CD4-positive, CD25-positive, alpha-beta regulatory T cell (primary cell): ENCODE data around the gene PARVA. TPM values are rescaled to one million over a fixed set of nuclear protein-coding genes. Genes with fewer than 3 reads are reported as not detected.
"Not testable (repeated sequence)": the region's sequence is repeated elsewhere in the genome, so short reads cannot be mapped to it uniquely, and the experiment has no call there.

Experiments
- ATAC-seq, 2 donors: fragments of 150-1000 bp; cut with Tn5 transposase; one replicate each; pipeline ENCODE4 v1.10.0; 2021; ENCODE audit warnings: low read depth in 2 of 2, moderate number of reproducible peaks in 2 of 2, moderate library complexity in 1 of 2
- DNase-seq, 3 donors: peaks; one replicate each; pipeline versions ENCODE4 v3.0.0 to v3.0.0-alpha.2; 2012 to 2022; ENCODE audit warnings: mixed read lengths in 1 of 3
- H3K27ac ChIP-seq: one replicate; pipeline ENCODE4 v1.7.0; 2013; ENCODE audit warnings: mild to moderate bottlenecking, low read length; ENCODE audit not compliant: insufficient read depth, poor library complexity, severe bottlenecking
- H3K27me3 ChIP-seq: one replicate; pipeline ENCODE4 v1.7.0; 2013; ENCODE audit warnings: low read length; ENCODE audit not compliant: control insufficient read depth, insufficient read depth
- H3K36me3 ChIP-seq: one replicate; pipeline ENCODE4 v1.7.0; 2013; ENCODE audit warnings: mild to moderate bottlenecking, low read length, moderate library complexity; ENCODE audit not compliant: control insufficient read depth, insufficient read depth
- H3K4me1 ChIP-seq: 2 replicates; pipeline ENCODE4 v1.7.0; 2013; ENCODE audit warnings: mild to moderate bottlenecking, low read length; ENCODE audit not compliant: insufficient read depth, control insufficient read depth, poor library complexity, severe bottlenecking
- H3K4me3 ChIP-seq: one replicate; pipeline ENCODE4 v1.7.0; 2013; ENCODE audit warnings: low read depth, mild to moderate bottlenecking, low read length, moderate library complexity
- H3K9me3 ChIP-seq, 2 experiments: 1 replicate in 1 of 2; 2 replicates in 1 of 2; pipeline ENCODE4 v1.7.0; 2013; ENCODE audit warnings: low read length in 2 of 2, mild to moderate bottlenecking in 1 of 2, moderate library complexity in 1 of 2; ENCODE audit not compliant: control insufficient read depth in 2 of 2
- H3K27ac Mint-ChIP-seq, 3 donors: one replicate each; pipeline ENCODE4 v1.8.0; 2020 to 2022; ENCODE audit warnings: mild to moderate bottlenecking in 3 of 3, mixed read lengths in 3 of 3, moderate library complexity in 2 of 3
- H3K27me3 Mint-ChIP-seq: one replicate; pipeline ENCODE4 v1.8.0; 2022; ENCODE audit warnings: mild to moderate bottlenecking, mixed read lengths
- H3K36me3 Mint-ChIP-seq: one replicate; pipeline ENCODE4 v1.8.0; 2020; ENCODE audit warnings: mixed read lengths
- H3K4me1 Mint-ChIP-seq, 4 donors: one replicate each; pipeline ENCODE4 v1.8.0; 2020 to 2022; ENCODE audit warnings: mixed read lengths in 4 of 4, mild to moderate bottlenecking in 1 of 4
- H3K4me3 Mint-ChIP-seq, 4 donors: one replicate each; pipeline ENCODE4 v1.8.0; 2020 to 2022; ENCODE audit warnings: mild to moderate bottlenecking in 4 of 4, mixed read lengths in 4 of 4, moderate library complexity in 3 of 4
- H3K9me3 Mint-ChIP-seq, 7 donors: one replicate each; pipeline ENCODE4 v1.8.0; 2020 to 2022; ENCODE audit warnings: mixed read lengths in 7 of 7, mild to moderate bottlenecking in 3 of 7, moderate library complexity in 2 of 7
- polyA plus RNA-seq, 4 donors: library from polyadenylated mRNA; unstranded; fragments of 300-500 nt; fragmentation: Illumina TruSeq; gene quantifications; one replicate each; pipeline ENCODE4 v1.2.3, GENCODE V29; 2021
- total RNA-seq: library from RNA; stranded (reverse); gene quantifications from one replicate; pipeline ENCODE4 v1.2.3, GENCODE V29; 2022

PARVA gene
- total and polyA plus RNA-seq, 5 donors from 2014 or later: 0.09 to 0.31 (median 0.24) TPM; not detected in 1

- H3K27ac Mint-ChIP-seq: peak overlapping the region in 2 of 3 donors; percentile 76 to 91
Measured at GRCh38 chr11:12354750-12355545, 22.4 kb upstream of the PARVA start.

DNA sequence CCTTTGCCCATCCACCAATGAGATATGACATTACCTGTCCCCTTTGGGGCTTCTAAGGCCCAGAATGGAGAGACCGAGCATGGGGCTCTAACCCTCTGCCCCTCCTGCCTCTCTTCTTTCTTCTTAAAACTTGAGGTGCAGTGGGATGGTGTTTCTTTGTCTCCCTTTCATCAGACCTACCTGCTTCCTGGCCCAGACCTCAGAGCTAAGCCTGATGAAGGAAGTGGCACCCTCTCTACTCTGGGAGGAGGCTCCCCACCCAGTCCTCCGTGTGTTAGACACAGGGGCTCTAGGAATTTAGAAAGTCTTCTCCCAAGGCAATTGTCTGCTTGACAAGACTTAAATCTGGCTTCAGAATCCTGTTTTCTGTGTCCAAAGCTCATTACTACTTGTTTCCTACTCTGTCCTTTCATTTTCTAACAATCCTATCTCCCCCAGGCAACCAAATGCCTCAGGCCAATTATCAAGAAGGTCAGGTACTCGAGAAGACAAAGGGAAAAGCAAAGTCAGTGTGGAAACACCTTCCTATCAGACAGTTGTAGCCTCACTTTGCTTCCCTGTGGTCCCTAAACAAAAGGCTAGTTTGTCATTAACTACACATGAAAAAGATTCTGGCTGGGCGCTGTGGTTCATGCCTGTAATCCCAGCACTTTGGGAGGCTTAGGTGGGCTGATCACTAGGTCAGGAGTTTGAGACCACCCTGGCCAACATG, 20.3 kb upstream of the PARVA start:
- peak overlapping the region; percentile 5 to 76 (median 54) for H3K4me3 Mint-ChIP-seq
- no peaks in the 10 kb centered on the region for H3K36me3 ChIP-seq
- H3K9me3 ChIP-seq: no peaks in the 10 kb centered on the region
- no peaks in the 10 kb centered on the region for H3K27me3 ChIP-seq
- peak overlapping the region; percentile 55 for H3K4me3 ChIP-seq
- H3K27ac ChIP-seq: peak overlapping the region; percentile 60
- H3K36me3 Mint-ChIP-seq: no peaks in the 10 kb centered on the region
- peak overlapping the region; percentile 78 to 89 (median 89) for H3K27ac Mint-ChIP-seq
- H3K27me3 Mint-ChIP-seq: no peaks in the 10 kb centered on the region
- H3K4me1 Mint-ChIP-seq: peaks cover 14 to 55% (median 26%) of the 10 kb centered on the region in 4 donors
- ATAC-seq: peak; percentile 67 to 69
- H3K9me3 Mint-ChIP-seq: no peaks in the 10 kb centered on the region
- DNase-seq: peak in 2 of 3 donors; percentile 22 to 59
- peaks cover 19% of the 10 kb centered on the region for H3K4me1 ChIP-seq

More at GRCh38 chr11:12354750-12355545, 22.4 kb upstream of the PARVA start:
- no peaks in the 10 kb centered on the region for H3K9me3 Mint-ChIP-seq
- no peaks in the 10 kb centered on the region for H3K27me3 ChIP-seq
- peaks cover 2% of the 10 kb centered on the region for H3K36me3 Mint-ChIP-seq
- no peaks in the 10 kb centered on the region for H3K27me3 Mint-ChIP-seq
- ATAC-seq: no peak
- H3K27ac ChIP-seq: no peak overlapping the region
- no peaks in the 10 kb centered on the region for H3K9me3 ChIP-seq
- H3K4me1 Mint-ChIP-seq: peaks cover 0 to 47% (median 19%) of the 10 kb centered on the region in 4 donors
- H3K36me3 ChIP-seq: no peaks in the 10 kb centered on the region
- peaks cover 19% of the 10 kb centered on the region for H3K4me1 ChIP-seq
- H3K4me3 ChIP-seq: no peak overlapping the region
- no peak overlapping the region for H3K4me3 Mint-ChIP-seq
- no peak for DNase-seq

- not testable (repeated sequence) for H3K36me3 ChIP-seq, H3K9me3 ChIP-seq, H3K9me3 Mint-ChIP-seq, ATAC-seq, H3K27me3 ChIP-seq, DNase-seq, H3K4me3 ChIP-seq, H3K27me3 Mint-ChIP-seq, H3K27ac ChIP-seq, H3K36me3 Mint-ChIP-seq
- H3K4me1 ChIP-seq: peaks cover 19% of the 10 kb centered on the region
- peaks cover 14 to 58% (median 31%) of the 10 kb centered on the region in 4 donors for H3K4me1 Mint-ChIP-seq
- H3K4me3 Mint-ChIP-seq: peak overlapping the region in 1 of 4 donors; percentile 13
- H3K27ac Mint-ChIP-seq: peak overlapping the region in 2 of 3 donors; percentile 25 to 89
Measured at GRCh38 chr11:12357697-12358096, 19.7 kb upstream of the PARVA start.

- Histone ChIP-seq H3K27ac (no peak overlapping the region), H3K9me3 (no peaks in the 10 kb centered on the region), H3K4me1 (peaks cover 26% of the 10 kb centered on the region), H3K27me3 (no peaks in the 10 kb centered on the region), H3K36me3 (no peaks in the 10 kb centered on the region), H3K4me3 (no peak overlapping the region)
- DNase-seq (no peak), ATAC-seq (no peak)
- Mint-ChIP-seq H3K27ac (peak overlapping the region in 2 of 3 donors; percentile 25 to 89), H3K36me3 (peaks cover 5% of the 10 kb centered on the region), H3K9me3 (no peaks in the 10 kb centered on the region), H3K4me1 (peaks cover 18 to 66% (median 35%) of the 10 kb centered on the region in 4 donors), H3K27me3 (no peaks in the 10 kb centered on the region), H3K4me3 (no peak overlapping the region)
Measured at GRCh38 chr11:12358302-12359188, 18.8 kb upstream of the PARVA start.

GRCh38 chr11:12359761-12360160, 17.6 kb upstream of the PARVA start:
- Histone ChIP-seq H3K4me1 (peaks cover 28% of the 10 kb centered on the region), H3K27ac (no peak overlapping the region), H3K27me3 (no peaks in the 10 kb centered on the region), H3K4me3 (no peak overlapping the region), H3K9me3 (no peaks in the 10 kb centered on the region), H3K36me3 (no peaks in the 10 kb centered on the region)
- no peak for ATAC-seq
- peaks cover 5% of the 10 kb centered on the region for H3K36me3 Mint-ChIP-seq
- H3K27ac Mint-ChIP-seq: no peak overlapping the region
- H3K27me3 Mint-ChIP-seq: no peaks in the 10 kb centered on the region
- no peaks in the 10 kb centered on the region for H3K9me3 Mint-ChIP-seq
- no peak for DNase-seq
- no peak overlapping the region for H3K4me3 Mint-ChIP-seq
- H3K4me1 Mint-ChIP-seq: peaks cover 18 to 77% (median 43%) of the 10 kb centered on the region in 4 donors

- Histone ChIP-seq H3K4me3 (no peak overlapping the region), H3K27ac (no peak overlapping the region), H3K4me1 (peaks cover 29% of the 10 kb centered on the region), H3K36me3 (no peaks in the 10 kb centered on the region), H3K27me3 (no peaks in the 10 kb centered on the region), H3K9me3 (no peaks in the 10 kb centered on the region)
- Mint-ChIP-seq H3K27me3 (no peaks in the 10 kb centered on the region), H3K4me3 (peak overlapping the region in 1 of 4 donors; percentile 13), H3K27ac (peak overlapping the region; percentile 48 to 86 (median 85)), H3K9me3 (peaks cover 0 to 10% (median 0%) of the 10 kb centered on the region in 7 donors), H3K36me3 (peaks cover 9% of the 10 kb centered on the region), H3K4me1 (peaks cover 27 to 77% (median 47%) of the 10 kb centered on the region in 4 donors)
- DNase-seq (no peak), ATAC-seq (no peak)
Measured at GRCh38 chr11:12361682-12362081, 15.7 kb upstream of the PARVA start.

DNA sequence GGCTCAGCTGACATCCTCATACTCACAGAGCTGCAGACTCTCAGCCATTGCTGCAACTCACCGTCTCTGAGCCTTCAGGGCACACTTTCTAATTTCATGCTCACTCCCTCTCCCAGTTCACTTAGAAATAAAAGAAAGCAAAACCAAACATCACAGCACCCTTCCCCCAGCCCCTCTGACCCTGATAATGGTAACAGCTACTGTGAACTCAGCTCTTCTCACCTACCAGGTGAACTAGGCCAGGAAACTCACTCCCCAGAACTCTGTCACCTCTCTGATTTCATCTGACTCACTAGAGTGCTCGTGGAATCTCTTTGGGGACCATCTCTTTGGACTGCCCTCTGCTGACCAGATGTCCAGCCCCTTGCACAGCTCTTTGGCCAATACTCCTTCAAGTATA, 14.5 kb upstream of the PARVA start:
- peaks cover 0 to 17% (median 1%) of the 10 kb centered on the region in 7 donors for H3K9me3 Mint-ChIP-seq
- no peak overlapping the region for H3K27ac ChIP-seq
- peak overlapping the region; percentile 70 to 86 (median 78) for H3K27ac Mint-ChIP-seq
- DNase-seq (peak in 1 of 3 donors; percentile 33), ATAC-seq (no peak)
- no peaks in the 10 kb centered on the region for H3K27me3 ChIP-seq
- no peaks in the 10 kb centered on the region for H3K27me3 Mint-ChIP-seq
- H3K4me1 Mint-ChIP-seq: peaks cover 27 to 76% (median 46%) of the 10 kb centered on the region in 4 donors
- peaks cover 22% of the 10 kb centered on the region for H3K4me1 ChIP-seq
- H3K36me3 Mint-ChIP-seq: peaks cover 14% of the 10 kb centered on the region
- H3K9me3 ChIP-seq: no peaks in the 10 kb centered on the region
- no peak overlapping the region for H3K4me3 ChIP-seq
- no peaks in the 10 kb centered on the region for H3K36me3 ChIP-seq
- H3K4me3 Mint-ChIP-seq: peak overlapping the region in 3 of 4 donors; percentile 5 to 68 (median 34)
